NCI-H82 (cell line): ENCODE measurements around the gene KRTAP29-1.
A peak's percentile ranks its signal among the peaks of the same experiment; 100 is the strongest.

Experiments
- DNase-seq: peaks from one replicate; lab custom pipeline; 2025; lab: John Stamatoyannopoulos, UW

KRTAP29-1 gene

DNA sequence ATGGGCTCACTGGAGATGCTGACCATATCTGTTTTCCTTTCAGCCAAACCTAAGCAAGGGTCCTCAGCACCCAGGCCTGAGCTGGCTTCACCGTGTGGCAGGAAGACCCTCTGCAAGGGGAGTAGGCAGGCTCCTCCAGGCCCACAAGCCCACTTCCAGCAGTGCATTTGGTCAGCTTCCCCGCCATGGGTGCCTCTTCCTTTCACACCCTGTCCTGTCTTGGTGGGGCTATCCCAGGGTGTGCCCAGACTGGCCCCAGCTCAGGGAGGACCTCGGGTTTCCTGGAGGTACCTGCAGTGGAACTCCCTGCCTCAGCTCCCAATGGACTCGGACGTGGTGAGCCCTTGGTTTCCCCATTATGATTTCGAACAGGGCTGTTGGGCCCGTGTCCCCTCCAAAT, 25.6 kb upstream of the KRTAP29-1 start:
- no peak for DNase-seq

DNA sequence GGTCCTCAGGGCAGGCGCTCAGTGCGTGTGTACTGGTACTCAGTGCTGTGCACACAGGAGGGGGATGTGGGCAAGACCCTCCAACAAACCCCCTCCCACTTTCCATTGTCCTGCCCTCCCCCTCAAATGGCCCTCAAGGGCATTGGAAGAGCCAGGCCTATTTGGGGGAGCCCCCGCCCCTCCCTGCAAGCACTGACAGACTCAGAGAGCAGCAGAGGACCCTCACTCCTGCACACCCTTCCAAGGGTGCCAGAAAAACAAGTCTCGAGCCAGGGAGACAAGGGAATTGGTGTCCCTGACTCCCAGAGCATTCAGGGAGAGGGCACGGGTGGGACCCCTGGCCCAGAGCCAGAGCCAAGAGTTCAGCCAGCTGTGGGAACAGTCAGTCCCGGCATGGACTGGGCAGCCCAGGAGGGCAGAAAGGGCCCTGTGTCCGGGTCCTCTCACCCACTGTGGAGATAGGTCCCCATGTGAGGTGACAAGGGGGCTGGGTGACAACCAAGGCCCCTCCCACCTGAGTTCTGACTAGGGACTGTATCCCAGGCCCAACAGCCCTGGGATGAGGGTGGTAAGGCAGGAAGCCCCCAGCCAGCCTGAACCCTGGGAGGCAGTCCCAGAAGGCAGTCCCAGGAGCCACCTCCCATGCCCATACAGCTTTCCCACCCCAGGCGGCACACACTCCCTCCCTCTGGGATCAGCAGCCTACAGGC, 24.9 kb upstream of the KRTAP29-1 start:
- no peak for DNase-seq

DNA sequence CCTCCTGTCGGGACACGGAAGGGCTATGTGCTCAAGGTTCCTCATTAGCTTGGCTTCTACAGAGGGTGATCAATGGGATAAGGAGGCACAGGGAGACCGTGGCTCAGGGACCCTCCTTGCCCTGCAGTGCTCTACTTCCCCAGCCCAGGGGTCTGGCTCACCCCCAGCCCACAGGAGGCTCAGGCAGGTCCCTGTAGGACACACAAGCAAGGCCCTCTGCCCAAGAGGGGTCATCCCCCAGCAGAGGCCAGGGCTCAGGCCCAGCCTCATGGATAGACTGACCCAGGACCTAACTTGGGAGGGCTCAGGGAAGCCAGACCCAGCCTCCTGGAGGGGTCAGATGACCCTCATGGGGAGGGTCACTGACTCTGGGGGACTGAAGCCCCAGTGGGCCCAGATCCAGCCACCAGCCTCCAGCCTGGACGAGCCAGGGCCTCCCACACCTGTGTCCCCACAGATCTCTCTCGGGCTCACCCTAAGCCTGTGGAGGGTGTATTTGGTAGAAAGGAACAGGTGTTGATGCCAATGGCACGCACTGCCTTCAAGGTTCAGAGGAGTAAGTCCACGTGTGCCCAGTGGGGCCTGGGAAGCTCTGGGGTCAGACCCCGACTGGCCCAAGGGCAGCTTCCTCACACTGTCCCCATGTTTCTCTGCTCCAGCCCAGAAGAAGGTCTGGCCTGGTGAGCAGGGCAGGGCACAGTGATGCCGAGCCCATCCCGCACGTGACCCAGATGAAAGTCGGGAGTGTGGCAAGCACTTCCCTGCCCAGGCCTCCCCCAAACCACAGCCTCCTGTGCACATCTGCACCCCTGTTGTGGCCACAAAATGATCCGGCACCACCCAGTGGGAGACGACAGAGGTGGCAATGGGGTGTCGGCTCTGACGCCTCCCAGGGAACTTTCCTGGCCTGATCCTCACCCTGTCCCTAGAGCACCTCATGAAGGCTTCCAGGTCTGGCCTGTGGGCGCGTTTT, 23.8 kb upstream of the KRTAP29-1 start:
- DNase-seq: no peak

DNA sequence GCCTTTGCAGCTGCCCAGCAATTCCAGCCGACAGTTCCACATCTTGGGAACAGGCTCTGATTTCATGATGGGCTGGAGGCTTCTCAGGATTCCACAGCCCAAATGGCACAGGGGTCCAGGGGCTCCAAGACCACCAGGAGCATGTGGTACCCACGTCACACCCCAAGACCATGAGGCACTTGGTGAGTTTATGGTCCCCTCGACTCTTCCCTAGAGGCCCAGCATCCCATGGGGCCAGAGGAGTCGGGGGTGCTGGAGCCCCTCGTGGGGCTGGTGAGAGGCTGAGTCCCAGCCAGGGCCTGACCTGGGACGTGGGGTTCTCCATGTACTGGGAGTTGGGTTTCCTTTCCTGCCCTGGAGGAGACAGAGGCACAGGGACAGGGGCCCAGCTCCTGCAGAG, 23.0 kb upstream of the KRTAP29-1 start:
- DNase-seq: no peak

DNA sequence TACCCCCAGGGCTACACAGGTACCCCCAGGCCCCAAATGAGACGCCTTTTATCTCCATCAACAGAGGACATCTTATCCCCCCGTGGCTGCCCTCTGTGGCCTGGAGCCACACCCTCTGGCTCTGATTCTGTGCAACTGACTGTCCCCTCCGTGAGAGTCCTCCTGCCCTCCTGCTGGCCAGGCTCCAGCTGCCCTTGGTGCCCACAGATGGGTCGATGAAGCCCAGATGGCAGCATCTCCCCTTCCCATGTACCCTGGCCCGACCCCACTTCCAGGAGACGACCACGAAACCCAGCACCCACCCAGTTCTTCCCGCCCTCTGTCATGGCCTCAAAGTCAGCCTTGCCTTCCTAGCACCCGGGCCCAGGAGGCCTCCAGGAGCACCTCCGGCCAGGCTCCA, 22.5 kb upstream of the KRTAP29-1 start:
- DNase-seq: no peak

DNA sequence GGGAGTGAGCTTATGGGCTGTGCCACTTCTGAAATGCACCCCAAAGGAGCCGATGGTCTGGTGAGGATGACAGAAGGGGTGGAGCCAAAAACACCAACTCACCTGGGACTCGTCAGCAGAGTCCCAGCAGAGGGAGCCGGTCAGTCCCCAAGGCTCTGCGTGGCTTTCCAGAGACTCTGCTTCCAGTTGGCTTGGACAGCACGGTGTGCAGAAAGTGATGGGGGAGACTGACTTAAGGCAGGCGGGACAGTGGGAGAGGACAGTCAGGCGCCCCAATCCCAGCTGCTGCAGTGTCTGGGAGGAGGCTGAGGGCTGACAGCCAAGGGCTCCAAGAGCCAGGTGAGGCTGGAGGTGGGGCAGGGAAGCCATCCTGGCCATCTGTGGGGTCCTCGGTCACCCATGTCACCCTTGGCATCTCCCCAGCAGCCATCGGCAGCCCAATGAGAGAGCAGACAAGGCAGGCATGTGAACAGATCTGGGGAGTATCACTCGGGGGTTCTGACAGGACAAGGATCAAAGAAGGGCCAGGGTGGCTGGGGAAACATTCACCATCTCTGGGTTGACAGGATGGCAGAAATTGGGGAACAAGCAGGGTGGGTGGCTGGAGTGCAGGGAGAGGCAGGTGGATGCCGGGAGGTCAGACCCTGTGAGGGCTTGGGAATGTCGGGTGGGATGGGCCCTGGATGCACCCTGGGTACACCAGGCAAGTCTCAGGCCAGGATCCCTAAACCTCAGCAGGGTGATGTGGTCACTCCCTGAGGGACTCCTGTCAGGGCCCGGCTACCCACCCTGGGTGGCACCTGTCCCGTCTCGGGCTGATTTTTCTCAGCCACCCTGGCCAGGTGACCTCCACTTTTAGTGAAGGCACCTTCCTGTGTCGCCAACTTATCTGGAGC, 21.8 kb upstream of the KRTAP29-1 start:
- DNase-seq: no peak

DNA sequence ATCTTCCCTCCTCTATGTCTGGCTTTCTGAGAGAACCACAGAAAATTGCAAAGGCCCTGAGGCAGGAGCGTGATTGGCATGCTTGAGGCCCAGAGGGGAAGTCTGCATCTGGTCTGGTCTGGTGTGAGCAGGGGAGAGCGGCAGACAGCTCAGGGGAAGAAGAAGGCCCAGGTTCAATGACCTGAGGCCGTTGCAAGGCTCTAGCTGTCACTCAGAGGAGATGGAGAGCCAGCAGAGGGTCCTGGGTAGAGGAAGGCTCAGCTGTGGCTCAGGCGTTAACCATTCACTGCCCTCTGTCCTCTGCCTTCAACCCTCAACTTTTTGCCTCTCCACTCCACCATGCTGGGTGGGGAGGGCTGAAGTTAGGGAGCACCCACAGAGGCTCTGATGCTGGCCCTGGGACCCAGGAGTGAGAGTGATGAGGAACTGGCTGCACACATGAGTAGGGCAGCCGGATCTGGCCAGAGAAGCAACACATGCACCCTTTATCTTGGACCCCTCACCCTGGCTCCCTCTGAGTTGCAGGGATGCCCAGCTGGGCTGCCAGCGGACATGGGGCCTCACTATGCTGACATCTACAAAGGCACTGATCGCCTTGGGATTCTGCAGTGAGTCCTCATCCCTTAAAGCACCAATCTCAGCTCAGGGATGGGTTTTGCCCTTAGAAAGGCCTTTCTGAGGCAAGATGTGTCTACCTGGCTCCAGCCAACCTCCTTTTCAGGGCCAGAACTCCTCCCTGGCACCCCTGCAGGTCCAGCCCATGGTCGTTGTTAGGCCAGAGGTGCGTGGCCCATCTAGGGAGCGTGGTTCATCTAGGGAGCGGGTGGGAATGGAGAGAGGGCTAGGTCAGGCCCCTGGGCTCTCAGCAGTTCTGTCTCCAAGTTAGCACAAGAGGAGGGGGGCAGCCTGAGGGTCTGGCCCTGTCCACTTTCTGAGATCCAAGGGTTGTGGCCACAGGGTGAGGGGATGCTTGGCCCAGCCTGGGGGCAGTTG, 20.5 kb upstream of the KRTAP29-1 start:
- no peak for DNase-seq

DNA sequence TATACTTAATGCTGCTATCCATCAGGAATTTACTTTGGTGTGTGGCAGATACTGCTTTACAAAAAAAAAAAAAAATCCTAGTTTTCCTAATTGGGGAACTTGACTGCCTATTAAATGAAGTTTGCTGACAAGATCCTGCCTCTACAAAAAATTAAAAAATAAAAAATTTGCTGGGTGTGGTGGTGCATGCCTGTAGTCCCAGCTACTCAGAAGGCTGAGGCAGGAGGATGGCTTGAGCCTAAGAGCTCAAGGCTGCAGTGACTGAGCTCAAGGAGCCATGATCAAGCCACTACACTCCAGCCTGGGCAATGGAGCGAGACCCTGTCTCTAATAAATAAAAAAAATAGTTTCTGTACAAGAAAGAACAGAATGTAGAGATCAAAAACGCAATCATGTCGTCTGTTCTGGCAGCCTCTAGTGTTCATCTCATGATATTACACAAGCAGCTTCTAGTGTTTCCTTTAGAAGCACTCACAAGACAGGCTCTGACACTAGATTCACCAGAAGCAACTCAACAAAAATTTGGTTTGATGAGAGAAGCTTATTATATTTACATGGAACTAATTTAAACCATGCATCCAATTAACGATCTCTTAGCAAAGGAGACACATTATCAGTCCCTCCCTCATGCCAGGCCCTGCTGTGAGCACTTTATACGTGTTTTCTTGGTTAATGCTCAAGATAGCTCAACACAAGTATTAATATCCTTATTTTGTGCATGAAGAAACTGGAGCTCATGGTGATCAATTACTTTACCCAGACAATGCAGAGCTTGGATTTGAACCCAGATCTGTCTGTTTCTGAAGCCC, 19.6 kb upstream of the KRTAP29-1 start:
- DNase-seq: peak; percentile 18

DNA sequence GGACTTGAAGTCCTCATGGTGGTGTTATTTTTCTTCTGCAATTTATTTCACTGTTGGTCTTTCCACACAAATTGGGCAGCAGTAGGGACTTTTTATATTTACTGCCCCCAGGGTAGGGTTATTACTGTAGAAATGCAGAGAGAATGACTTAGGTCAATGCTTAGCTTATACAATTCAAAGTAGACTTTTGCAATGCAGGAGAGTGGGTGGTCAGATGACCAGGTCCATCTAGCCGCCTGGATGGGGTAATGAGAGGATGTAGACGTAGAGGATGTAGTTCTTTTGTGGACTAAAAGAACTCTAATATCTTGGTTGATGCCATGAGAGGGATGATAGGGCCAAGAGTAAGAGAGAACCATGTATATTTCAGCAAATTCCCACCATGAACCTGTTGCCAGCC, 15.6 kb upstream of the KRTAP29-1 start:
- no peak for DNase-seq

DNA sequence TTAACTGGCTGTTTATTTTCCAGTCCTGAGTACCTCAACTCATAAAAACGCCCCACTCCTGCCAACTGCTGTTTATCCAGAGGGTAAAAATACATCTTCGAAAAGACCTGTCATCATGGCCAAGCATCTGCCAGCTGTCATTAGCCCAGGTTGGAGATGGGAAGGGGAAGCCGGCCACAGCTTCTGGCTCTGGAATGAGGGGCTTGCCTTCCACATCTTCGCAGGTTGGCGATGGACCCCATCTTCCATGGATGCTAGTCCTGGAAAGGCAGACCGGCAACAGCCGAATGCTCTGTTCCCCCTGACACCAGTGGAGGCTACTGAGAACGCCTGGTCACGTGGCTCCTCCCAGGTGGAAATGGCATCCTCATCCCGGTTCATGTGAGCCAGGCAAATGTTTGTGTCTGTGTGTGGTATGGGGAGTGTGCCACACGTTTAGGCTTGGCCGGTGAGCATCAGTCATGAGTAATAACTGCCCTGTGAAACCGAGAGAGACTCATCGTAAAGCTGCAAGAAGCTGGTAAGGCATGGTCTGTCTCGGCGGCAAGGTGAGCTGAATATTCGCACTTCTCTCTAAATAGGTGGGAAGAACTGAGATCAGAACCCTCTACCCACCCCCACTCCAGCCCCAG, 13.3 kb upstream of the KRTAP29-1 start:
- DNase-seq: no peak

DNA sequence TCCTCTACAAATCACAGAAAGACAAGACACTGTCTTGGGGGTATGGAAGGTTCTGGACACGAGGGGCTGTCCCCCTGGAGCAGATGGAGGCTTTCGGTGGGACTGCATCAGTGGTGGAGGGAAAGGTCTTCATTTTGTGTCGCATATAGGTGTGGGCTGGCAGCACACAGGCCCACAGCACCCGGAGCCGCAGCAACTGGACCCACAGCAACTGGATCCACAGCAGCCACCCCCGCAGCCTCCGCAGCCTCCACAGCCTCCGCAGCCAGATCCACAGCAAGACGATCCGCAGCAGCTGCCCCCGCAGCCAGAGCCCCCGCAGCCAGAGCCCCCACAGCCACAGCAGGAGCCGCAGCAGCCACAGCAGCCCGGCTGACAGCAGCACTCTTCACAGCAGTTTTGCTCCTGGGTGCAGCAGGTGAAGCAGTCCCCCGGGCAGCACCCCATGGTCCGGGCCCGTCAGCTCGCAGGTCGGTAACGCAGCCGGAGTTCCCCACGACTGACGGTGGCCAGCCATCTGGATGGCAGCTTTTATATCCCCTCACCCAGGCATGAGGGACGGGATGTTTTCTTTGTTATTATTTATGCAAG, 12.6 kb upstream of the KRTAP29-1 start, which contains the start of gene KRTAP17-1:
KRTAP17-1 (minus strand) TSS at position 507 of the 591 bp plus-strand sequence; CDS start at position 447, 60 bp downstream.
- no peak for DNase-seq

DNA sequence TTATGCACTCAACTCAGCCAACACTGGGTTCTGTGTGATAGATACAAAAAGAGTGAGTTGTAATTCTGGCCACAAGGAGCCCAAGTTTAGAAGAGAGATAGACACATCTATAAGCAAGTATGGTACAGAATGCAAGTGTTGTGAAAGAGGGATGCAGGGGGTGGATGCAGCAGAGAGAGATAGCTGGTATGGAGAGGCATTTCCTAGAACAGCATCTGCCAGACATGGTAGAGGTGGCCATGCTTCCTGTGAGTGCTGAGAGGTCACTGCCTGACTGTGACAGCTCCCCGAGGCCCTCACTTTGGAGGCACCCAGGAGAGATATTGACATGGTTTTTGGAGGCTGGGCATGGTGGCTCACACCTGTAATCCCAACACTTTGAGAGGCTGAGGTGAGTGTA, 8.5 kb upstream of the KRTAP29-1 start:
- DNase-seq: no peak

DNA sequence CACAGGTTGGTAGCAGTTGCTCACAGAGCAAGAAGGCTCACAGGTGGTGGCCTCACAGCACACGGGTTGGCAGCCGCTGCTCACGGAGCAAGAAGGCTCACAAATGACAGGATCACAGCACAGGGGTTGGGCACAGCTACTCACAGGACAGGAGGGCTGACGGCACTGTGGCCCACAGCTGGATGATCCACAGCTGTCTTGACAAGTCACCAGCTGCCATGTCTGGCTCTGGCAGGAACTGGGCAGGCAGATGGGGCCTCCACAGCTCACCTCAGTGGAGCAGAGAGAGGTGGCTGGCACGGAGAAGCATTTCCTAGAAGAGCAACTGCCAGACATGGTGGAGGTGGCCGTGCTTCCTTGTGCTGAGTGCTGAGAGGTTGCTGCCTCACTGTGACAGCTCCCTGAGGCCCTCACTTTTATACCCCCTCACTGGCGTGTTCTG, 6.3 kb upstream of the KRTAP29-1 start, which contains the start of gene KRTAP16-1:
KRTAP16-1 (minus strand) TSS at position 392 of the 442 bp plus-strand sequence; CDS start at position 336, 56 bp downstream.
- no peak for DNase-seq

DNA sequence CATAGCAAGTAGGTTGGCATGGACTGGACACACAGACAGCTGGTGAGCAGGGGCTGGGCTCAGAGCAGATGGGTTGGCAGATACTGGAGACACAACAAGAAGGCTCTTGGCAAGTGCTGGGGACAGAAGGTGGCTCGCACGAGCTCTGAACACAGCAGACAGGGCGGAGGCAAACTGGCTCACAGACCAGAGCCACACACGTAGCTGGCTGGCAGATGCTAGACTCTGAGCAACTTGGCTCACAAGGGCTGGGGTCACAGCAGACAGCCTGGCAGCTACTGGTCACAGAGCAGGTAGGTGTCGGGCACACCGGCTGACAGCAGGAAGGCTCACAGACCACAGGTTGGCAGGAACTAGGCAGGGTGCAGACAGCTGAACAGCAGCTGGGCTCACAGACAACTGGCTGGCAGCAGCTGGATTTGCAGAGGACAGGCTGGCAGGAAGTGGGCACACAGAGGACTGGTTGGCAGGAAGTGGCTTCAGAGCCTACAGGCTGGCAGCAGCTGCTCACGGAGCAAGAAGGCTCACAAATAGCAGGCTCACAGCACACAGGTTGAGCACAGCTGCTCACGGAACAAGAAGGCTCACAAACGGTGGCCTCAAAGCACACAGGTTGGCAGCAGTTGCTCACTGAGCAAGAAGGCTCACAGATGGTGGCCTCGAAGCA, 5.7 kb upstream of the KRTAP29-1 start:
- no peak for DNase-seq

DNA sequence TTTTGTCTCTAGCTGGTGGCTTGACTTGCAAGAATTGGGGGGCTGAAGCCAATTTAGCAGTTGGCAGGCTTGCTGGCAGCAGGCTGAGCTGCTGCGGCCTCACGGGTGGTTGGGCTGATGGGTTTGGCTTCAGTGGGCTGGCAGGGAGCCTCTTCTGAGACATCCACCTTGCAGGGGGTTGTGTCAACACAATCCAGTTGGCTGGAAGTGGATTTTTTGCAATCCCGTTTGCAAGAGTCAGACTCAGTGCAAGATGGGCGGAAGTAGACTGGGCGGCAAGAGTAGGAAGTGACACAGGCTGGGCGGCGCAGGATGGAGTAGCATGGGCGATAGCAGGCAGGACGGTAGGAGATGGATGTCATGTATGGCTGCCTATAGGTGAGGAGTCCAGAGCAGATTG, 5.0 kb upstream of the KRTAP29-1 start:
- DNase-seq: no peak

DNA sequence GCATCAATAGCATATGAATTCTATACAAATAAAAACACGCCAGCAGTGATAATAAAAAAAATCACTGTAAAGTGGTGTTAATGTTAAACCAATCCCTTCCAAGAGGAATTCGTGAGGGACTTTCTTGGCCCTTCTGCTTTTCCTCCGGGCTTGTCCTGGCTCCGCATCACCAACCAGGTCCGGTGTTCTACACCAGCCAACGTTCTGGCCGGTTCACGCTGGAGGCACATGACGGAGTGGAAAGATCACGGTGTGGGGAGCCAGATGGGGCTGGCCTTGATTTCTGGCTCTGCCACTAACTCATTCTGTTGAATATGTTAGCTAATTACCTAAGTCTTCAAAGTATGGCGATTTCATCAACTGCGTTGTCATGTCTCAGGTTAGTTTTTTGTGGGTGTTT, 1.4 kb upstream of the KRTAP29-1 start:
- DNase-seq: no peak

DNA sequence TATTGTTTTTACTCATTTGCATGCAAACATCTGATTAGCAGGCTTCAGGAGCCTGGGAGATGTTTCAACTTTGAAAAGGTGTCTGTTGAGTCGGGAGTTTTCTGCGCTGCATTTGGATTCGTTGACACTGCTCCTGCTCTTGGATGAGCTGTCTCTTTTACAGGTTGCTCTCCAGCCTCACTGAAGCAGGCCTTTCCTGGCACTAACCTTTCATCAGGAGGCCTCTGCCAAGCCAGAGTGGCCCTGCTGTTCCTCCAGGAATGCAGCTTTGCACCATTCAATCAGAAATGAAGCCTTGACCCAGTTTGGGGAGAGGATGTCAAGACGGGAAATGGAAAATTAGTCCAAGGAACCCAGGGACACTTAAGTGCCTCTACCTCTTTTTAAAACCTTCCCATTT, 330 bp upstream of the KRTAP29-1 start:
- no peak for DNase-seq

DNA sequence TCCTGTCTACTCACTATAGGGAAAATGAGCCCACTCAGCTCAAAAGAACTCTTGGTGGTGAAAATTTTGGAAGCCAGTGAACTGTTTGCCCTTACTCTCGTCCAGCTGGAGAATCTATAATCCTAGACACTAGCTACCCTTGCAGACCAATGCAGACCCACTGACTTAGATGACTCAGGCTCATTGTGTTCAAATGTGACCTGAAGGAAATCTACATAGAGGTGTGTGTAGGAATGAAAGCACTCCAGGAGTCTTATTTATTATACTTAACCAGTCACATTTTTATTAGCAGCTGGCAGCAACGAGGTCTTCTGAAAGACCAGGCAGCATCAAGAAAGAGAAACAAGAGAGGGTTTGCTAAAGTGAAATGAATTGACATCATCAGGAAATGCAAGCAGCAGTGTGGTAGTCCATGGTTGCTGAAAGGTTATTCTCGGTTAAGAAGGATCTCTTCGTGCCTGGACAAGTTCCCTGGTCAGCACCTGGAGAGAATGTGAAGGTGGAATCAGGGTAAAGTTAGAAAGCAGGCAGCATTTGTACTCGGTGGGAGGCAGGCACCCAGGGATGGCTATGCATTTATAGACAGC, 1.4 kb downstream of the KRTAP29-1 start:
- no peak for DNase-seq
